DMS 273 (cell line): Measurements from ENCODE around the gene HNRNPH2.
A peak's percentile ranks its signal among the peaks of the same experiment; 100 is the strongest.

ENCODE experiments used
- DNase-seq: peaks from one replicate; lab custom pipeline; 2025; ENCODE audit not compliant: unreplicated experiment; lab: John Stamatoyannopoulos, UW

HNRNPH2 gene

DNA sequence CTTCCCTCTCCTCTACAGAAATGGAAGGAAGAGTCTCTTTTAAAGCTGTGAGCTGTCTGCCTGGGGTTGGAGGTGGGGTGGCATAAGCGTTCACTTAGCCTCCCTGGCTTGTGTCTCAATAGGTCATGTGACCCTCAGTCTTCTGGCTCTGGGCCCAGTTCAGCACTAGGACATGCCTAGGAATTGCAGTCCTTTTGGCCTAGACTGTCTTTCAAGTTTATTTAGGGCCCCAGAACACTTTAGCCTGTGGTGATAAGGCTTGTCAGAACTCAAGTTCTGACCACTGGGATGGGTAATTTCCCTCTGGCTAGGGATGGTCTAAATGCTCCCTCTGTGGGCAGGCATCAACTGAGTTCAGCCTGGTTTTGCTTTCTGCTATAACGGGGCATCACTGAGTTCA is 42.9 kb downstream of the HNRNPH2 start:
- DNase-seq = no peak

DNA sequence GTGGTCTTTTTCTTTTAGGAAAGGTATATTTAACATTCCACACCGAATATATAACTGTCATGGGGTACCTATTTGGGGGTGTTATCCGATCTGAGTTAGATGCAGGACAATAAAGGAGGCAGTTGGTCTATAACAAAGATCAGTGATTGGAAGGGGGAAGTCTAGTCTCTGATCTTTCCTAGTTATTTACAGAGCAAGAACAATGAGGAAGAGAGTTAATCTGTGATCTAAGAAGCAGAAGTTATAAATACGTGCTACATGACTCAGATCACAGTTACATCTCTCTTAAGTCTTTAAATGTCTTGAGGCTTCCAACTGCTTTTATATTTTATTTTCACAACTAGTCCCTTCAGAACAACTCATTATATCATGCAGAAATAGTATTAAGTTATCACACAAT is 44.0 kb downstream of the HNRNPH2 start:
- no peak for DNase-seq

DNA sequence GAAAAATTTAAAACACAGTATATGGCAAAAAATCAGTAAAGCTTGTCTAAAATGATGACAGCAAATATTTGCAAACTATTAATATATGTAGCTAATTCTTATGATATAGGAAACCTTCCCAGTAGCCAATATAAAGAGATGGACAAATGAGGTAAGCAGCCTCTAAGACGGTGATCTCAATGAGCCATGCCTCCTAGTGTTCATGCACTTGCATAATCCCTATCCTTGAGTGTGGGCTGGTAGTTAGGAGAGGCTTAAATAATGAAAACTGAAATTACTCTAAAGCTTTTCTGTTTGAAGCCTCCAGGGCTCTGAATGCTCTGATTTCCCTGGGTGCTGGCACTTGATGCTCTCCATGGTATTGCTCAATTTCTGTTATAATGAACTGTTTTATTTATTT is 52.6 kb downstream of the HNRNPH2 start:
- peak; percentile 17 for DNase-seq

DNA sequence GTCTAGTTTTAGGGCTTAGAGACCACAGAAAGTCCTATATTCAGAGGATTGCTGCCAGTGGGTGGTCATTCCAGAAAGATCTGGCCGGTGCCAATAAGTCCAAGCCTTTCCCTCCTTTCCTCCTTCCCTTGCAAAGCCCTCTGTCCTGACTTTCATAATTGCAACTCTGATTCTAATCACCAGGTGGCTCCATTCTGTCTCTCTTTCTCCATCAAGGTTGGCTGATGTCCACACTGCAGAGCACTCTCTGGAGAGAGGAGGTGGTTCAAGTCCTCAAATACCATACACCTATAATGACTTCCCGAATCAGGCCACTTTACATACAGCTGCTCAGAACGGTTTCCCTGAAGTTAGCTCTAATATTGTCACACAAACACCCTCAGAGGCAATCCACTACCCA is 54.9 kb downstream of the HNRNPH2 start:
- DNase-seq = peak; percentile 61
